Vagina (tissue), 2 donors: Measurements from ENCODE around the gene CASP5. TPM values are rescaled to one million over a fixed set of nuclear protein-coding genes. Genes with fewer than 3 reads are reported as not detected.
"Not testable (repeated sequence)": the region's sequence is repeated elsewhere in the genome, so short reads cannot be mapped to it uniquely, and the experiment has no call there.

Experiments used
- DNase-seq, 2 donors: peaks; one replicate each; pipeline ENCODE4 v3.0.0-alpha.2; 2017; ENCODE audit errors: extremely low spot score in 2 of 2
- H3K27ac ChIP-seq: fragments of 200-600 bp; sonication (generic); one replicate; pipeline ENCODE4 v1.5.1; 2019
- H3K27me3 ChIP-seq: fragments of 200-600 bp; sonication (generic); one replicate; pipeline ENCODE4 v1.5.1; 2019
- H3K36me3 ChIP-seq, 2 donors: fragments of 200-600 bp; sonication (generic); one replicate each; pipeline ENCODE4 v1.5.1; 2017 to 2019
- H3K4me1 ChIP-seq: fragments of 200-600 bp; sonication (generic); one replicate; pipeline ENCODE4 v1.5.1; 2019
- H3K4me3 ChIP-seq, 2 donors: fragments of 200-600 bp; sonication (generic); 1 replicate in 1 of 2; 2 replicates in 1 of 2; pipeline ENCODE4 v1.5.1; 2016 to 2019
- H3K9me3 ChIP-seq: fragments of 200-600 bp; sonication (generic); one replicate; pipeline ENCODE4 v1.5.1; 2019
- CTCF ChIP-seq, 3 experiments: fragments of 450-650 bp in 2 of 3; fragments of 200-600 bp in 1 of 3; sonication (generic) in 1 of 3; IDR thresholded peaks; one replicate each; pipeline ENCODE4 v1.5.1; 2017 to 2019; ENCODE audit warnings: antibody characterized with exemption in 3 of 3, mild to moderate bottlenecking in 2 of 3, moderate library complexity in 2 of 3
- POLR2A ChIP-seq, 2 donors: fragments of 450-650 bp; IDR thresholded peaks; one replicate each; pipeline ENCODE4 v1.6.1; 2017; ENCODE audit warnings: antibody characterized with exemption in 2 of 2, mild to moderate bottlenecking in 2 of 2, moderate library complexity in 2 of 2
- POLR2AphosphoS5 ChIP-seq, 2 donors: sonication (generic); formaldehyde crosslinking; IDR thresholded peaks; one replicate each; pipeline ENCODE4 v1.9.0; 2017; ENCODE audit warnings: antibody characterized with exemption in 2 of 2, mild to moderate bottlenecking in 2 of 2, low read depth in 1 of 2; ENCODE audit not compliant: insufficient read depth in 1 of 2
- intact Hi-C: fragments of 100-400 bp; cut with DNase I; formaldehyde crosslinking; loops from one replicate; pipeline ENCODE4 v1.15.1; 2023
- total RNA-seq: library from RNA; depleted of rRNA; stranded (reverse); fragments of >200 nt; gene quantifications from one replicate; pipeline ENCODE4 v1.2.3, GENCODE V29; 2016

The CASP5 gene
- total RNA-seq, 1 donor from 2014 or later, result not detected

DNA sequence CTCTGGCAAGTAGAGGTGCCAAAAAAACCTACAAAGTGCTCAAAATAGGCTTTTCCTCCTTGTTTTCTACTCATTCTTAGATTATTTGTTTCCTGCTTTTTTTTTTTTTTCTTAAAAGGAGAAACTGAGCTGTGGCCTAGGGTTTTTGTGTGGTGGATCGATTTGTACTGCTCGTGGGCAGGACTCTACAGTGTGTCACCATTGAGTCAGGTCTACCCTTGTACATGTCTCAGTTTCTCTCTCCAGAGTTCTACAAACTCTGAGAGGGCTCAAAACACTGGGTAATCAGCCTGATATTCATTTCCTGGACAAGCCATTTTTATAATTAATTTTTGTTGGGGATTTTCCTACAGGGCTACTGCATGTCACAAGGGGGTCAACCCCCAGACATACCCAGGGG, 49.4 kb downstream of the CASP5 start:
- intact Hi-C loops, result no loop called here
- TF ChIP-seq POLR2AphosphoS5 (IDR thresholded peaks at IDR 0.05; ENCODE audit: insufficient read depth in 1 of 2, low read depth in 1 of 2) (no peak), POLR2A (IDR thresholded peaks at IDR 0.05) (no peak), CTCF (IDR thresholded peaks at IDR 0.05) (no peak)
- DNase-seq, result no peak
- H3K27ac ChIP-seq, result no peak overlapping the region
- no peak overlapping the region for H3K4me3 ChIP-seq
- H3K9me3 ChIP-seq, result peaks cover 3% of the 10 kb centered on the region
- peaks cover 7% of the 10 kb centered on the region for H3K4me1 ChIP-seq
- H3K27me3 ChIP-seq, result no peaks in the 10 kb centered on the region
- H3K36me3 ChIP-seq, result no peaks in the 10 kb centered on the region

DNA sequence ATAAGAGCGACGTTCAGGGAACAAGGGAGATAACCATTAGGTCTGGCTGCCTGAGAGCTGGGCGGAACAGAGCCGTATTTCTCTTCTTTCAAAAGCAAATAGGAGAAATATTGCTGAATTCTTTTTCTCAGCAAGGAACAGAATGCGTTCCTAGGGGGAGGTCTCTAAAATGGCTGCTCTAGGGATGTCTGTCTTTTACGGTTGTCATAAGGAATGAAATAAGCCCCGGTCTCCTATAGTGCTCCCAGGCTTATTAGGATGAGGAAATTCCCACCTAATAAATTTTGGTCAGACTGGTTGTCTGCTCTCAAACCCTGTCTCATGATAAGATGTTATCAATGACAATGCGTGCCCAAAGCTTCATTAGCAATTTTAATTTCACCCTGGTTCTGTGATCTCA, 50.0 kb downstream of the CASP5 start:
- H3K36me3 ChIP-seq, H3K27me3 ChIP-seq, H3K9me3 ChIP-seq, intact Hi-C loops, DNase-seq, H3K4me3 ChIP-seq, H3K4me1 ChIP-seq, H3K27ac ChIP-seq: not testable (repeated sequence)

GRCh38 chr11:104970756-104971155, 52.2 kb downstream of the CASP5 start:
- no peak for DNase-seq
- Histone ChIP-seq H3K4me1 (peaks cover 21% of the 10 kb centered on the region), H3K9me3 (peaks cover 3% of the 10 kb centered on the region), H3K27me3 (no peaks in the 10 kb centered on the region), H3K27ac (no peak overlapping the region), H3K36me3 (no peaks in the 10 kb centered on the region), H3K4me3 (no peak overlapping the region)
- TF ChIP-seq POLR2A (IDR thresholded peaks at IDR 0.05) (no peak), POLR2AphosphoS5 (IDR thresholded peaks at IDR 0.05; ENCODE audit: insufficient read depth in 1 of 2, low read depth in 1 of 2) (no peak), CTCF (IDR thresholded peaks at IDR 0.05) (no peak)
- intact Hi-C loops, result no loop called here

DNA sequence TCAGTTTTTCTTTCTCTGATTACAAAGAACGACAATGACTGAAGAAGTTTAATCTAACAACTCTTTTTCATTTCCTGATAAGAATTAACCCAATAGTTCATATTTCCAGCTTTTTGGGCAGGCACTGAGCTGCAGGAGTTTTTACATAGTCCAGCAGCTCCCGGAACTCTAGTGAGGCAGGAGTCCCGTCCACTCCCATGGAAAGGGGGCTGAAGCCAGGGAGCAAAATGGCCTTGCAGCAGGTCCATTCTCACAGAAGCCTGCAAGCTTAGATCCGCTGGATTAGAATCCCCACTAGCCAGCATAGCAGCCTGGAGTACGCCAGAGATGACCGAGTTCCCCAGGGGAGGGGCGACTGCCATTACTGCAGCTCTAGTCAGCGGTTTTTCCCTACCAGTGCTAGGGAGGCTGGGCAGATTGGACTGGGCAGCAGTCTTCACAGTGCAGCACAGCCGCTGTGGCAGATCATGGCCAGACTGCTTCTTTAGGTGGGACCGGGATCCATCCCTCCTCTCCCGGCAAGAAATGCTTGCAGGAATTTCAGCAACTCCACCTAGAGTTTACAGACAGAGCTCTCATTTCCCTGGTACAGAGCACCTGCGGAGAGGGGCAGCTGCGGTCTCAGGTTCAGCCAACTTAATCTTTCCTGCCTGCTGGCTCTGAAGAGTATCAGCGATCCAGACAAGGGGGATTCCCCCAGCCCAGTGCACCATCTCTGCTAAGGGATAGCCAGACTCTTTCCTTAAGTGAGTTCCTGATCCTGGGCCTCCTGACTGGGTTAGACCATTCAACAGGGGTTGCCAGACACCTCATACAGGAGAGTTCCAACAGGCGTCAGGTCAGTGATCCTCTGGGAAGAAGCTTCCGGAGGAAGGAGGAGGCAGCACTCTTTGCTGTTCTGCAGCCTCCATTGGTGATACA, 53.9 kb downstream of the CASP5 start:
- H3K4me3 ChIP-seq, result peak overlapping the region; percentile 56 to 62
- intact Hi-C loops, result no loop called here
- no peaks in the 10 kb centered on the region for H3K36me3 ChIP-seq
- TF ChIP-seq POLR2AphosphoS5 (IDR thresholded peaks at IDR 0.05; ENCODE audit: insufficient read depth in 1 of 2, low read depth in 1 of 2), result no peak
- TF ChIP-seq CTCF (IDR thresholded peaks at IDR 0.05), result no peak
- TF ChIP-seq POLR2A (IDR thresholded peaks at IDR 0.05), result no peak
- DNase-seq, result peak in 1 of 2 donors; percentile 87
- H3K9me3 ChIP-seq, result peaks cover 3% of the 10 kb centered on the region
- H3K27me3 ChIP-seq, result no peaks in the 10 kb centered on the region
- H3K4me1 ChIP-seq, result peaks cover 29% of the 10 kb centered on the region
- peak overlapping the region; percentile 85 for H3K27ac ChIP-seq

DNA sequence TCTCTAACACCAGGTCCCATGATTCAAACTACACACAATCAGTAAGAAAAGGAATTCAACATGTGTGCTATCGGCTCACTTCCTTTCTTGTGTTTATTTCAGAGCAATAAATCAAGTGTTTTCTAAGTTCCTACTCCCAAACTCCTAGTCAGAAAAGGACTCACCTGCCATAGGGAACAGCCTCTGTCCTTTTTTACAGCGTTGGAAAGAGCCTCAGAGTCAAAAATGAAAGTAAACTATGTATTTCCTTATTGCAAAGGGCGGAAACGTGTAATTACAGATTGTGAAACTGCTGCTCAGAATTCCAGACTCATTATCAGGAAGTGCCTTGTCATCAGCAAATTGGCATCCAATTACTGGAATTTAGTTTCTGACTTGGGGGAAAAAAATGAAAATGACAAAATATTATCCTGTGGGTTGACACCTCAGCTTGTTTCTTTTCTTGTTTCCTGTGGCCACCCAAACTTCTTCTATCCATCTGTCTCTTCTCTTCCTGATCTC, 54.6 kb downstream of the CASP5 start, which contains the start of gene CASP4:
Gene CASP4 (minus strand): TSS at position 220 of the 501 bp plus-strand sequence. CDS start 49 bp downstream, at position 171.
- H3K9me3 ChIP-seq, result peaks cover 3% of the 10 kb centered on the region
- no peaks in the 10 kb centered on the region for H3K27me3 ChIP-seq
- TF ChIP-seq POLR2AphosphoS5 (IDR thresholded peaks at IDR 0.05; ENCODE audit: insufficient read depth in 1 of 2, low read depth in 1 of 2), result peak; percentile 19 to 95
- no peak for TF ChIP-seq POLR2A (IDR thresholded peaks at IDR 0.05)
- peak within 1 kb of the TSS; percentile 56 to 62 for H3K4me3 ChIP-seq
- H3K36me3 ChIP-seq, result no peaks in the 10 kb centered on the region
- intact Hi-C loops, result no loop called here
- DNase-seq, result no peak
- H3K27ac ChIP-seq, result peak within 1 kb of the TSS; percentile 85
- H3K4me1 ChIP-seq, result peaks cover 32% of the 10 kb centered on the region
